GM18526 (cell line): ENCODE measurements around the gene WWOX.

Experiments
- POLR2A ChIP-seq: IDR thresholded peaks from 3 replicates; pipeline ENCODE4 v1.6.1; 2011; ENCODE audit not compliant: insufficient read length; ENCODE audit errors: extremely low read depth

The WWOX gene

DNA sequence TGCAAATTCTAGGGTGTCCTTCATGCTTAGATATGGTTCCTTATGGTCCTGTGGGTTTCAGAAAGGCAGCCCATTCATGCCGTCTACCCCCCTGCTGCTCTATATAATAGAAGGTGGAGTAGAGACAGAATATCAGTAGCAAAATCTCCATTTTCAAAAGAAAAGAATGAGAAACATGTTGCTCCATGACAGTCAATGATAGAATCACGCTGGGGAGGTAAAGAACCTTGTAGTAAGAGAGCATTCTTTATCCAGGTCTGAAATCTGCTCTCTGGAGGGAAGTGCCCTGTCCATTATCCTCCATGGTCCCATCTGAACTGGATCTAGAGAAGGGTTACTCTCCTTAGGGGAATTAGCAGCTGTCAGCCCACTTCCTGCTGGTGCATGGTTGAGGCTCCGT lies 272.8 kb downstream of the WWOX start:
- TF ChIP-seq POLR2A: no peak

DNA sequence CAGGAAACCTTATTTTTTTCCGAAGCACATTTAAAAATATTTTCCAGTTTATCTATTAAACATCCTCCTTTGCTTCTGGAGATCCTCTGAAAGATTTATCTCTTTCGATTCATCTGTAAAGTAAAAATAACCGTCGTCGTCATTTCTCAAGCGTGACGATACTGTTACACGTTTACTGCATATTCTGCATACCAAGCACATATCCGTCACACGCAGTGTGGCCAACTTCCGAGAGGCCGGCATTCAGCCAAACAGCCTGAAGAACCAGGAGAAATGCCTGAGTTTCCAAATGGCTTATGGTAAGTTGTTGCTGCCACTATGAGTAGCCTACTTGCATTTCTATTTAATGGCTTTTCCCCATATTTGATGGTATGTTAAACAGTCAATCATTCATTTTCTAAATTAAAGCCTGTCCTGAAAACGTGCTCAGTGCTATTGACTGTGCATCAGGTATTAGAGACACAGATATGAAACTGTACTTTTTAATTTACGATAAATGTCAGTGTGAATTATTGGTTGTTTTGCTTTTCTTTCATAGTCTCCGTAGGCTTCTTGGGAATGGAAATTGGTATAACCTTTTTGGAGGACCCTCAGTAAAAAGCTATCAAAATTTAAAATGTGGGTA lies 275.7 kb downstream of the WWOX start:
- no peak for TF ChIP-seq POLR2A

DNA sequence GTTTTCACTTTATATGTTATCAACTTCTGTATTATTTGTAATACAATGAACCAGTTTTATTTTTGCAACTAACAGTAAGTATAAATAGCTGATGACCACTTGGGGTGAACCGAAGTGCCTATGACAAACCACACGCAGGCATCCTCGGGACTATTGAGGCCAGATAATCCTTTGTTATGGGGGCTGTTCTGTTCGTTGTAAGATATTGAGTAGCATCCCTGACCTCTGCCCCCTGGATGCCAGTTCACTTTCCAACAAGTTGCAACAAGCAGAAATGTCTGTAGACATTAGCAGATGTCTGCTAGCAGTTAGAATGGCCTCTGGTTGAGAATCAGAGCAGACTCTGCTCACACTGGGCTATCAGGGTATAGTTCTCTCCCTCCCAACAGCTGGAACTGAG lies 277.0 kb downstream of the WWOX start:
- no peak for TF ChIP-seq POLR2A

DNA sequence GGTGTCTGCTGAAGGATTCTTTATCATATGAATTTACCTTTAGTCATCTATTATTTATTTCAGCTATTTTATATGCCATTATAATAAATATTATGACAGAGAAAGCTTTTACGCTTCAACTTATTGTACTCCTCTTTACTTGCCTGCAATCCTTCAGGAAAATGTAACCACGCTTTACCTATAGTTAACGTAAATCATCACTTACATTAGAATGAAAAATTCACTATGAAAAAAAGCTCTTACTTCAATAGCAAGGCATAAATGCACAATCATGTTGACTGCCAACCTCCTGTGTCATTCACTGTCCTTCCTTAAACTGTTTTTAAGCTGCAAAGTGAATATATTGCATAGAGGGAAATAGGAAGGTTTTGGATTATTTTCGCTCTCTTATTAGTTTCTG lies 277.9 kb downstream of the WWOX start:
- TF ChIP-seq POLR2A: no peak

DNA sequence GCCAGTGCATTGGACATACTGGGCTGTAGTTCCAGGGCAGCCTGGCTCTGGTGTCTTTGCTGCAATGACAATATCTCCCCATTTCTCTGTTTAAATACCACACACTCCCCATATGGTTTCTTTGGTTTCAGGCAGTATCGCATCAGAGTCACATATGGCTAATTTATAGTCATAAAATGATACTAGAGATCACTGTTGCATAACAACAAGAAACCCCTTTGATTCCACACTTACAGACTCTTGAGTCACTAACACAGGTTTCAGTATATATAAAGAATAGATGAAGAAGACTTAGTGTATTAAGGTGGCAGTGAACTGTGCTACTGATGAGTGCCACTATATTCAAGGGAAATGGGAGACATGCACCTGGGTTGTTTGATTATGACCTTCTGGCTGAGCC lies 281.6 kb downstream of the WWOX start:
- TF ChIP-seq POLR2A: no peak

DNA sequence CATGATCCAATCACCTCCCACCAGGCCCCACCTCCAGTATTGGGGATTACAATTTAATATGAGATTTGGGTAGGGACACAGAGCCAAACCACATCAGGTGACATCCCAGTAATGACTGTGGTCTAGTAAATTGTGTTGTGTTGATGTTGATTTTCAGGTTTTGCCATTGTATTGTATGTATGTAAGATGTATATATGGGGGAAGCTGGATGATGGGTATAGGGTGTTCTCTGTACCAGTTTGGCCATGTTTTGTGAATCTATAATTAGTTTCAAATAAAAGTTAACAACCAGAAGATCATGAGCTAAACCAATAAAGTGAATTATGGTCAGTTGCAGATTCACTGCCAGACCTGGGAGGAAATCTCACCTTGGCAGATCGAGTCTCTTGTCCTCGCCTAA lies 283.7 kb downstream of the WWOX start:
- no peak for TF ChIP-seq POLR2A

DNA sequence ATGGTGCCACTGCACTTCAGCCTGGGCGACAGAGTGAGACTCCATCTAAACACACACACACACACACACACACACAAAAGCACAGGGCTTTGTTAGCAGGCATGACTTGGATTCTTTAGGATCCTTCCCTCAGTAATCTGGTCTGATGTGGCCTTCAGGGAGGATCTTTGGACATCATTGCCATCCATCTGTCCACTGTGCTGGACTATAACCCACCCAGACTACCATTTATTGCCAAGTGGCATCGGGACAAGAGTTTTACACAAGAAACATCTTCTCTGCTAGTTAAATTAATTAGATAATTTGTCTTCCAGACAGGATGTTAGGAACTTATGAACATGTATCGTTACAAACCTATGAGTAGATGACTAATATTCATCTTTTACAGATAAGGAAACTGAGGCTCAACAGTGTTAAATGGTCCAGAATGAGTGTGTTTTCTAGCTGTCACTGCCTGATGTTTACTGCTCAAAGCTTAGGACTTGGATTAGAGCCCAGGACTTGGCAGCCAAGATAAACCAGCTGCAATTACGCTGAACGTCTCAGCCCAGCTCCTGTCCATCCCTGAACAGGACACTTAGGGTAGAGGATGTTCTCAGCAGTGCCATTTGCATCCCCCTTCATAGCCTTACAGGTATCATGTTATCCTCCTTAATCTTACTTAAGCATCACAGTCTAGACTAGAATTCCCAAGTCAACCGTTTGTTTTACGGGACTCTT lies 285.8 kb downstream of the WWOX start:
- TF ChIP-seq POLR2A: no peak

DNA sequence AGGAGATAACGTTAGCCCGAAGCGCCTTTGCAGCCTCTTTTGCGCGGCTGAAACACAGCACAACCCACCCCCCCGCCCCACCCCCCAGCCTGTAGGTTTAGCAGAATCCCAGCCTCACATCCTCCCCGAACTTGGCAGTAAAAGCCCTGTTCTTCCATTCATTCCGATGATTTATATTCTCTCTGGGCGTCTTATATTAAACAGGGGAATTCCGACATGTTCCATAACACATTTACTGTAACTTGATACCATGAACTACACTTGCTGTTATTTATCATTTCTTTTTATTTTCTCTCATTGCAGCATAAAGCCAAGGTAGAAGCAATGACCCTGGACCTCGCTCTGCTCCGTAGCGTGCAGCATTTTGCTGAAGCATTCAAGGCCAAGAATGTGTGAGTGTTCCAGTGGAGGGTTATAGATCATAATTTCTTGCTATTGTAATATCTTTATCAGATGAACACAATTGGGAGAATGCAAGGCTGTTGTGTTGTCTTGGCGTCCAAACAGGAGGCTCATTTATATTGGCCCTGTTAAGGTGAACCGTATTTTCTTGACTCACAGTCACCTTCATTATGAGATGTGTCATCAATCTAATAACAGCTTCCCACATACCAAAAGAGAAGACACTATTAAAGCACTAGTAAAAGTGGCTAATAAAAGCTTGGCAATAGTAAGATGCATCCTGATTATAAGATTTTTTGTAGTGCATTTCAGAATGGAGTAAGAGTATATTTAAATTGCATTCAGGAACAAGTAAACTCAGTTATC lies 287.3 kb downstream of the WWOX start:
- TF ChIP-seq POLR2A: no peak

DNA sequence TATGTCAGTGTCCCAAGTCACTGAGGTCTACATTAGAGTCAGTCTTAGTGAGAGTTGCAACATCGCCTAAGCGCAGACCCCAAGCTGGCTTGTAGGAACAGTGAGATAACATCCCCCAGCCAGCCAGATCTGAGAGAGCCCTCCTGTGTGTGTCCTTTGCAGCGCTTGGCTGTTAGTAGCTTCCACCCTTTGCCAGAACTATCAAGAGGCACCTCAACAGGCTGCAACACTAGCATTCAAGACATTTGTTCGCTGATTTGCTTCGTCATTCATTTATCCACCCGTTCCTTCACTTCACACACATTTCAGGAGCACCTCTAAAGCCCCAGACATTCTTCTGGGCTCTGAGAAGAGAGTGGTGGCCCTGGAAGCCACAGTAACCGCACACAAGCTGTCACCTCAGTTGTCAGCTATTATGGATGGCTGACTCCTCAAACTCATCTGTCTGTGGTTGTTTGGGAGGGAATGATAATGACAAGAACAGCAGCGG lies 289.6 kb downstream of the WWOX start:
- no peak for TF ChIP-seq POLR2A

DNA sequence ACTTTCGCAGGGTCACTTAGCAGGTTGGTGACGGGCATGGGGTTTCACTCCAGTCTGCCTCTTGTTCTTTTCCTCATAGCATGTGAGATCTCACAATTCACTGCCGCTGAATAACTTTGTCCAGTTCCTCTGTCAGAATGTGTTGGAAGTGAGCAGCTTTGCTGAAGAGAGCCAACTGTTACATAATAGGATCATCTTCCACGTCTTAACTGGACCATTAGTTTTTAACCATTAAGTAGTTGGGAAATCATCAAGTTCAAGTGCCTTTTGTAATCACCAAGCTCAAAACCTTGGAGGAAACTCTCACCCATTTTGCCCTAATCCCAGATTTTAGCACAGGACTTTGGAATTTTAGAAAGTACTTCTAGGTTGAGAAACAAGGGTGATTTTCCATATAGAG lies 290.6 kb downstream of the WWOX start:
- TF ChIP-seq POLR2A: no peak

DNA sequence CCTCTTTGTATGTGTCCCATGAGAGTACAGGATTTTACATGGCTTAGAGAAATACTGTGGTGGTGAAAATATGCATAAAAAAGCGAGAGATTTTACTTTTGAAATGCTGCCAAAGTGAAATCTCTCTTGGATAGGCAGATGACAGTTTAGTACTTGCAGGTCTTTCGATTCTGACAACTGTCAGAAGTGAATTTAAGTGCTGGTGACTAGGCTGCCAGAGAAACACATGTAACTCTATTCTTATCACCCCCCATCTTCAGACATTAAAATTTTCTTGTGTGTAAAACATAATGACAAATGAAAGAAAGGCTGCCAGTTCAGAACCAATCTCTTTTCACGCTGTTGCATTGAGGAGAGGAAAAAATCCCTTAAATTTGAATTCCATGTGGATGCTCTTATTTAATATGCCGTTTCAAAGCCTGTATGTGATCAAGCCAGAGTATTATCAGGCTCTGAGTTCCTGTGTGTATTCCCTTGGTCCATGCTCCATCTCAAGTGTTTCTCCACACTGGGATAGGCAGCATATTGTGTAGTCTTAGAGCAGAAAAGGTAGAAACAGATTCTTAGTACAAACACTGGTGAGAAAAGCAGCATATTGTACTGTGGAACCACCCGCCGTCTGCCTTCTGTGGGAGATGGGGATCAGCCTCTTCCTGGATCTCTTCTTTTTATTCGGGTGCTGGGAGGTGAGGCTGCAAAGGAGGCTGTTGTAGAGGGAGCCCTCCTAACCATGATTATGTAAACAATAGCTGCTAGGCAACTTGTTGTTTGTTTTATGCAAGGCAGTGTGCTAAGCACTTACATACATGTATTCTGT lies 291.3 kb downstream of the WWOX start:
- TF ChIP-seq POLR2A: no peak

DNA sequence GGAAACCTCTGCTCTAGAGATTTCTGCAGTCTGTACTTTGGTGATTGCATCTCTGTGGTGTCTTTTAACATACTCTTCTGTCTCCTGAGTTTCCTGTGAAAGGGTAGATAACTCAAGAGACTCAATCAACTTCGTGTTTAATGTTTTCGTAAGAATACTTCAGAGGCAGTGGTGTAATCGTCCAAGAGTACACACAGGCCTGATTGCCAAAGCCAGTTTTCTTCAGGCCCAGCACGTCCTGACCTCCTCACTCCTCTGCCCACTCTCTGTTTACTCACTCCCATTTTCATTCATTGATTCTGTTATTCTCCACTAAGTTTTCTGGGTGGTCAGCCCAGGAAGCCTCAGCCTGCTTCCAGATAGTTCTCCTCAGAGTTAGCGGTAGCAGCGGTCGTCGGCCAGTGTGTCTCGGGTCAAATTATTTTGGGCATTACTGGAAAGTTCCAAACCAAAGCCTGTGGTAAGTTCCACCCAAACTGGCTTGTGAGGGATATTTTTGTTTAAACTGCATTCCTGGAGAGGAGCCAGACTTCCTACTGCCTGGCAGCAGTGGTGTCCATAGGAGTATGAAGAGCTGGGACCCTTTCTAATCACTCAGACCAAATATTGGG lies 293.2 kb downstream of the WWOX start:
- no peak for TF ChIP-seq POLR2A

DNA sequence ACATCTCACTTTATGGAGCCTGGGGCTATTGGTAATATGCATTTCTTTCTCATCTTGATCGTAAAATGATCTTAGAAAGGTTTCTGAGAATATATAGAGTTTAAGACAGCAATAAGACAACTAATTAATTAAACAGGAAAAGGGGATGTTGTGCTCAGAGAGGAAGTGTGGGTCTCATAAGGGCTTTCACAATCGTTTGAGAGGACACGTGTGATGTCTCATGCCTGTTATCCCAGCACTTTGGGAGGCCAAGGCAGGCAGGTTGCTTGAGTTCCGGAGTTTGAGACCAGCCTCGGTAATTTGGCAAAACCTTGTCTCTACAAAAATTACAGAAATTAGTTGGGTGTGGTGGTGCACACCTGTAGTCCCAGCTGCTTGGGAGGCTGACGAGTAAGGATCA lies 295.6 kb downstream of the WWOX start:
- TF ChIP-seq POLR2A: no peak

DNA sequence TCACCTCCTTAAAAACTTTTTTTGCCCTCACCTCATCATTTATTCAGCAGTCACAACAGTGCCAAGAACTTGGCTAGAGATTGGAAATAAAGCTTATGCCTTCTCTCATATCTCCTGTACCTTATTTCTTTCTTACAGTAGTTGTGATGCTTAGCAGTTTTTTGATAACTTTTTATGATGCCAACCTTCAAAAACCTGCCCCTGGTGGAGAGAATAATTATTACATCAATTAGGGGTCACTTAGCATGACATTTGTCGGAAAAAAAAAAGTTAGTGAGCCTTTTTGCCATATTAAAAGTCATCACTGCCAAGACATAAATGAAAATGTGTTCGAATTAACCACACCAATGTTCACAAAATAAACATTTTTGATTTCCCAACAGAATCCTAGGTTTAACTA lies 296.6 kb downstream of the WWOX start:
- no peak for TF ChIP-seq POLR2A

DNA sequence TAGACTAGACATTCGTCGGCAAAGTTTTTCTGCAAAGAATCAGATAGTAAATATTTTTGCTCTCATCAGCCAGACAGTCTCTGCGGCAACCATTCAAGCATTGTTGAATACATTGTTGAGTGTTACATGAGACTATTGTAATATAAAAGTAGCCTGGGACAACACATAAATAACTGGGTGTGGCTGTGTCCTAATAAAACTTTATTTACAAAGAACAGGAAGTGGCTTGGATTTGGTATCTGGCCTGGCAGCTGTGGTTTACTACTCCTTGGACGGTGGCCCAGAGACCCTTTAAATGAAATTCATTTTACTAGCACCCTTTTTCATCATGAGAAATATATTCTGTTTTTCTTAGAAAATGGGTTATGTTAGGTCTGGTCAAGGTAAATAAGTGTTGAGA lies 297.2 kb downstream of the WWOX start:
- TF ChIP-seq POLR2A: no peak
